HCT116 (cell line): Measurements from ENCODE around the gene HSD3B7. TPM values are rescaled to one million over a fixed set of nuclear protein-coding genes. Genes with fewer than 3 reads are reported as not detected.

Experiments used
- ATAC-seq: fragments of 200-7000 bp; cut with Tn5 transposase; 2 replicates; pipeline ENCODE4 v1.9.1; 2020; ENCODE audit warnings: mild to moderate bottlenecking, moderate library complexity
- BruUV-seq: library from RNA; stranded (reverse); fragments of 400-500 nt; replicated peaks from 2 replicates; lab custom pipeline; 2021; lab: Mats Ljungman, UMichigan
- CTCF ChIA-PET: fragments of 300-600 bp; sonication (Branson Sonifier 250); formaldehyde crosslinking; loops from one replicate; lab custom pipeline; 2021; ENCODE audit warnings: antibody characterized with exemption; lab: Charles Lee
- POLR2A ChIA-PET: fragments of 300-600, 350-600 bp; sonication (Branson Sonifier 250); formaldehyde crosslinking; loops from one replicate; lab custom pipeline; 2021; ENCODE audit warnings: antibody characterized with exemption; lab: Charles Lee
- RAD21 ChIA-PET, 2 experiments: fragments of 300-600 bp; sonication (Branson Sonifier 250); formaldehyde crosslinking; loops; one replicate each; lab custom pipeline; 2023; ENCODE audit warnings: low total read pairs in 2 of 2; ENCODE audit not compliant: uncharacterized antibody in 2 of 2, unreplicated experiment in 2 of 2, low non-redundant PET in 1 of 2; lab: Charles Lee
- DNase-seq: peaks from one replicate; pipeline ENCODE4 v3.0.0-alpha.2; 2010; ENCODE audit warnings: low read depth, low spot score
- H2AFZ ChIP-seq: fragments of 200-600 bp; shearing (Covaris generic), sonication (generic); 2 replicates; pipeline ENCODE4 v1.6.1; 2017; ENCODE audit warnings: low read depth, mixed run types, mixed read lengths, antibody characterized with exemption, low read length; ENCODE audit not compliant: poor library complexity, severe bottlenecking
- H3K27ac ChIP-seq: 2 replicates; pipeline ENCODE4 v1.5.1; 2012; ENCODE audit warnings: low read depth, low read length
- H3K27me3 ChIP-seq: fragments of 200-600 bp; sonication (generic); 2 replicates; pipeline ENCODE4 v1.6.1; 2016; ENCODE audit warnings: mixed run types, low read length, mixed read lengths; ENCODE audit not compliant: insufficient read depth
- H3K36me3 ChIP-seq, 2 experiments: fragments of 200-500 bp in 1 of 2; fragments of 200-600 bp in 1 of 2; sonication (Bioruptor generic) in 1 of 2; sonication (generic) in 1 of 2; 2 replicates each; pipeline versions ENCODE4 v1.5.1 to v1.6.1; 2014 to 2016; ENCODE audit warnings: low read length in 2 of 2, inconsistent platforms in 1 of 2, mixed read lengths in 1 of 2, mixed run types in 1 of 2; ENCODE audit not compliant: insufficient read depth in 2 of 2, control insufficient read depth in 1 of 2
- H3K4me1 ChIP-seq, 2 experiments: fragments of 200-600 bp in 1 of 2; sonication (generic) in 1 of 2; 2 replicates each; pipeline versions ENCODE4 v1.5.1 to v1.6.1; 2012 to 2017; ENCODE audit warnings: low read length in 2 of 2, inconsistent platforms in 1 of 2, mild to moderate bottlenecking in 1 of 2, mixed read lengths in 1 of 2, mixed run types in 1 of 2, moderate library complexity in 1 of 2; ENCODE audit not compliant: insufficient read depth in 2 of 2, control insufficient read depth in 1 of 2
- H3K4me2 ChIP-seq: fragments of 200-600 bp; sonication (generic); 2 replicates; pipeline ENCODE4 v1.6.1; 2017; ENCODE audit warnings: mixed run types, low read length, mixed read lengths
- H3K4me3 ChIP-seq, 2 experiments: fragments of 200-600 bp in 1 of 2; sonication (generic) in 1 of 2; replicated peaks in 1 of 2; 2 replicates each; pipeline ENCODE4 v1.5.1; 2011 to 2016; ENCODE audit warnings: low read length in 2 of 2, control low read depth in 1 of 2, low read depth in 1 of 2, mild to moderate bottlenecking in 1 of 2, mixed read lengths in 1 of 2, mixed run types in 1 of 2
- H3K79me2 ChIP-seq: fragments of 200-600 bp; sonication (generic); 2 replicates; pipeline ENCODE4 v1.6.1; 2017; ENCODE audit warnings: mild to moderate bottlenecking, mixed run types, low read length, moderate library complexity, mixed read lengths; ENCODE audit not compliant: insufficient read depth
- H3K9ac ChIP-seq: fragments of 200-600 bp; sonication (generic); 2 replicates; pipeline ENCODE4 v1.6.1; 2016; ENCODE audit warnings: low read length, mixed read lengths
- H3K9me2 ChIP-seq: fragments of 200-600 bp; sonication (generic), shearing (Covaris generic); 2 replicates; pipeline ENCODE4 v1.6.1; 2017; ENCODE audit warnings: mixed run types, mild to moderate bottlenecking, moderate library complexity; ENCODE audit not compliant: insufficient read depth
- H3K9me3 ChIP-seq, 2 experiments: fragments of 200-500 bp in 1 of 2; fragments of 200-600 bp in 1 of 2; sonication (Bioruptor generic) in 1 of 2; sonication (generic) in 1 of 2; 2 replicates each; pipeline ENCODE4 v1.6.1; 2014 to 2017; ENCODE audit warnings: low read length in 2 of 2, mixed read lengths in 2 of 2, inconsistent platforms in 1 of 2, low read depth in 1 of 2, mild to moderate bottlenecking in 1 of 2, mixed run types in 1 of 2, moderate library complexity in 1 of 2; ENCODE audit not compliant: control insufficient read depth in 1 of 2, insufficient read depth in 1 of 2
- H4K20me1 ChIP-seq: fragments of 200-600 bp; sonication (generic), shearing (Covaris generic); 2 replicates; pipeline ENCODE4 v1.6.1; 2017; ENCODE audit warnings: mixed run types, mild to moderate bottlenecking, moderate library complexity; ENCODE audit not compliant: insufficient read depth
- ATF3 ChIP-seq: IDR thresholded peaks from 2 replicates; pipeline ENCODE4 v1.6.1; 2012
- CBX3 ChIP-seq: IDR thresholded peaks from 2 replicates; pipeline ENCODE4 v1.6.1; 2012; ENCODE audit warnings: low read depth
- CEBPB ChIP-seq: IDR thresholded peaks from 2 replicates; pipeline ENCODE4 v1.6.1; 2012; ENCODE audit warnings: low read depth
- ELF1 ChIP-seq: IDR thresholded peaks from 2 replicates; pipeline ENCODE4 v1.6.1; 2012; ENCODE audit warnings: low read depth, borderline replicate concordance
- EZH2 ChIP-seq: fragments of 200-600 bp; sonication (generic); IDR thresholded peaks from 2 replicates; pipeline ENCODE4 v1.6.1; 2017; ENCODE audit warnings: antibody characterized with exemption, mixed run types
- EZH2phosphoT487 ChIP-seq: fragments of 200-600 bp; IDR thresholded peaks from 2 replicates; pipeline ENCODE4 v1.6.1; 2018; ENCODE audit warnings: antibody characterized with exemption, borderline replicate concordance
- FOSL1 ChIP-seq: IDR thresholded peaks from 2 replicates; pipeline ENCODE4 v1.6.1; 2012; ENCODE audit warnings: low read depth
- MAX ChIP-seq: IDR thresholded peaks from 2 replicates; pipeline ENCODE4 v1.6.1; 2012
- POLR2AphosphoS5 ChIP-seq: IDR thresholded peaks from 2 replicates; pipeline ENCODE4 v1.6.1; 2011; ENCODE audit warnings: mild to moderate bottlenecking, low read depth, low read length, moderate library complexity
- SRF ChIP-seq: IDR thresholded peaks from 2 replicates; pipeline ENCODE4 v1.6.1; 2012; ENCODE audit warnings: low read depth
- TCF7L2 ChIP-seq: IDR thresholded peaks from 2 replicates; pipeline ENCODE4 v1.7.0; 2011; ENCODE audit warnings: borderline replicate concordance, inconsistent platforms; ENCODE audit not compliant: insufficient read depth, insufficient read length; ENCODE audit errors: extremely low read depth
- YY1 ChIP-seq: IDR thresholded peaks from 2 replicates; pipeline ENCODE4 v1.6.1; 2011; ENCODE audit warnings: low read length, low read depth, moderate library complexity, mild to moderate bottlenecking; ENCODE audit not compliant: insufficient replicate concordance; ENCODE audit errors: extremely low read depth
- ZFX ChIP-seq: fragments of 450-650 bp; IDR thresholded peaks from 2 replicates; pipeline ENCODE4 v1.6.1; 2017
- intact Hi-C: fragments of 100-400 bp; cut with micrococcal nuclease; formaldehyde crosslinking; loops from 2 replicates; pipeline ENCODE4 v1.10.0; 2022
- total RNA-seq: library from RNA; stranded (reverse); gene quantifications from one replicate; pipeline ENCODE4 v1.2.1, GENCODE V29; 2021; ENCODE audit not compliant: unreplicated experiment

HSD3B7 gene
- total RNA-seq, 1 experiment from 2014 or later: 8.6 TPM

- TF ChIP-seq YY1: peak; percentile 61
- no peak for TF ChIP-seq ELF1
- TF ChIP-seq ATF3: no peak
- TF ChIP-seq SRF: no peak
- TF ChIP-seq CEBPB: no peak
- TF ChIP-seq, all 23 proteins: peak for 5
Measured at GRCh38 chr16:30985401-30986128, 558 bp downstream of the HSD3B7 start (continued).

DNA sequence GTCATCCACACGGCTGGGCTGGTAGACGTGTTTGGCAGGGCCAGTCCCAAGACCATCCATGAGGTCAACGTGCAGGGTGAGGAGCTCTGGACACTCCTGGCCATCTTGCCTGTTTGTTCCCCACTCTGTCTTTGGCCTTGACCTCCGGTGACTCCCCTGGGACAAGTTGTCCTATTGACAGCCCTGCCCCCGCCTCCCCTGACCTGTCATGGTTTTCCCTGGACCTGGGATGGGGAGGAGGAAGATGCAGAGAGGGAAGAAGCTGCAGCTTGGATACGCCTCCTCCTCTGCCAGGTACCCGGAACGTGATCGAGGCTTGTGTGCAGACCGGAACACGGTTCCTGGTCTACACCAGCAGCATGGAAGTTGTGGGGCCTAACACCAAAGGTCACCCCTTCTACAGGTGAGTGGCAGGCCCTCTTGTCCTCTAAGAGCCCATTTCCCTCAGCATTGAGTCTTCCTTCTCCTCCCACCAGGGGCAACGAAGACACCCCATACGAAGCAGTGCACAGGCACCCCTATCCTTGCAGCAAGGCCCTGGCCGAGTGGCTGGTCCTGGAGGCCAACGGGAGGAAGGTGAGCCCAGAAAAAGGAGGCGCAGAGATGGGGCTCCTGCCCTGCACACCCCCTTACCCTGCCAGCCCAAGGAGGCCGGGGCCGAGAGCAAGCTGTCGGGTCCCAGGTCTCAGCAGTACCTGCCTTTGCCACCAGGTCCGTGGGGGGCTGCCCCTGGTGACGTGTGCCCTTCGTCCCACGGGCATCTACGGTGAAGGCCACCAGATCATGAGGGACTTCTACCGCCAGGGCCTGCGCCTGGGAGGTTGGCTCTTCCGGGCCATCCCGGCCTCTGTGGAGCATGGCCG is 1.4 kb downstream of the HSD3B7 start:
- no peaks in the 10 kb centered on the region for H3K9me2 ChIP-seq
- no peaks in the 10 kb centered on the region for H3K27me3 ChIP-seq
- H3K9ac ChIP-seq: no peak overlapping the region
- H3K79me2 ChIP-seq: no peaks in the 10 kb centered on the region
- CTCF ChIA-PET: interaction anchor here (0.8 to 4.0 kb wide), 19 partner anchors 8 to 882 kb away, joined by 3 to 29 read pairs (median 6); partner anchors contain the start of genes ARMC5, VKORC1 and ZNF843
- RAD21 ChIA-PET: interaction anchor here (0.6 to 1.8 kb wide), 6 partner anchors 59 to 156 kb away, joined by 4 to 7 read pairs (median 5); partner anchors contain the start of genes VKORC1 (in 1 of the 2), ZNF646 (in 1 of the 2) and ZNF668 (in 1 of the 2)
- POLR2A ChIA-PET: interaction anchor here (1.8 kb wide), 1 partner anchor 156 kb away, joined by 6 read pairs; no protein-coding TSS in a partner anchor
- no peak overlapping the region for H3K4me3 ChIP-seq
- ATAC-seq (no peak), DNase-seq (no peak)
- H4K20me1 ChIP-seq: no peaks in the 10 kb centered on the region
- TF ChIP-seq POLR2AphosphoS5 (no peak), EZH2phosphoT487 (no peak), FOSL1 (no peak), CEBPB (no peak), TCF7L2 (no peak), EZH2 (no peak), CBX3 (no peak), MAX (no peak), ZFX (no peak)
- H3K27ac ChIP-seq: peak overlapping the region; percentile 49; the same call in 1 of the 2 replicates
- no peaks in the 10 kb centered on the region for H3K36me3 ChIP-seq
- H3K4me1 ChIP-seq: peaks cover 0 to 14% of the 10 kb centered on the region in 2 experiments; a peak in 3 of 4 replicates
- intact Hi-C loops: loop anchor here (10.0 kb wide), 1 partner anchor 708 kb away; no protein-coding TSS in a partner anchor
- BruUV-seq: no TSS peak
- no peak overlapping the region for H2AFZ ChIP-seq
- peak overlapping the region; percentile 73; the same call in 1 of the 2 replicates for H3K4me2 ChIP-seq
- H3K9me3 ChIP-seq: no peaks in the 10 kb centered on the region
